NCI-H748 treated with DMSO at 0.1 percent for 48 hours (cell line): ENCODE data around the gene GABRG3.
A peak's percentile ranks its signal among the peaks of the same experiment; 100 is the strongest.

ENCODE experiments used
- DNase-seq: peaks from one replicate; lab custom pipeline; 2025; lab: John Stamatoyannopoulos, UW

GABRG3 gene

DNA sequence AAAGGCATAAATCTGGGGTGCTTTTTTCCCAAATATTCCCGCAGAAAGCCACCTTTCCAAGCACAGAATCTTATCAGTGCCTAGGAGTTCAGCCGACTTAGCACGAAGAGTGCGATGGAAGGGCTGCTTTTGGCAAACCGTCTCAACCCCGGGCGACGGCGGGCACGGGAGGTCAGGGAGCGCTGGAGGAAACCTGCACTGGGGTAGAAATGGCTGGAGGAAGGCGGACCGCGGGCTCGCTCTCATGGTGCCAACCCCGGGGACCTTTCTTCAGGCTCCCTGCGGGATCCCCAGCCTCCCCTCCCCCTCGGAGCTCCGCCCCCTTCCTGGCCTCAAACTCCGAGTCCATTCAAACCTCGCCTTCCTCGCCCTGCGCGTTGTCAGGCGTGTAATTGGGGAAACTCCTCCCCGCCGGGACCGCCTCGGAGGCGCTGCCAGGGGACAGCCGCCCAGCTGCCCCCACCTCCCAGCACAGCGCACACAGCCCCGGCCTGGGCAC lies at the start of gene GABRG3:
TSS of gene GABRG3 (plus strand) at position 470 of the 499 bp plus-strand sequence.
- peak; percentile 9 for DNase-seq

DNA sequence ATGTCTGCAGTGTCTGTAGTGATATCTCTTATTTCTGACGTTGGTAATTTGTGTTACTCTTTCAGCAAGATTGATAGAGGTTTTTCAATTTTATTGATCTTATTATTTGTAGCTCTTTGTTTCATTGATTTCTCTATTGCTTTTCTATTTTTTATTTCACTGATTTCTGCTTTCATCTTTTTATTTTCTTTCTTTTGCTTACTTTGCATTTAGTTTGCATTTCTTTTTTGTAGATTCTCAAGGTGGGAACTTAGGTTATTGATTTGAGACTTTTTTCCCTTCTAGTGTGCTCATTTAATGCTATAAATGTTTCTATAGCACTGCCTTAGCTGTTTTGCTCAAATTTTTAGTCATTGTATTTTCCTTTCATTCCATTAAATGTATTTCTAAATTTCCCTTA lies 49.5 kb upstream of the GABRG3 start:
- DNase-seq = no peak

DNA sequence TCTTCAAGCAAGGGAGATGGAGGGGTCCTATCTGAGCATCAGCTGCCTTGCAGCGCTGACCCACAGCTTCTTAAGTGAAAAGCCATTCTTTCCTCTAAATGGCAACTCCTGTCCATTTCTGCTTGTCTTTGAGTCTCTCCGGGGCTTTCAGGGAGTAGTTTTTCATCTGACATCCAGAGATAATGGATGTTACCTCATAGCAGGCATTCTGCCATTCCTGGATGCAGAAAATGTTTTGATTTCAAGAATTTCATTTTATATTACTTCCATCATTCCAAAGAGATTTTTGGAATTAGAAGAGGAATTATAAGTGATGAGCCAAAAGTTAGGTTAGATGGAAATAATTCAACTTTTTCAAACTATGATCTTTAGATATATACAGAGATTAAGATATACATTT lies 44.9 kb upstream of the GABRG3 start:
- no peak for DNase-seq

GRCh38 chr15:26928051-26928450 lies 42.9 kb upstream of the GABRG3 start:
- no peak for DNase-seq

DNA sequence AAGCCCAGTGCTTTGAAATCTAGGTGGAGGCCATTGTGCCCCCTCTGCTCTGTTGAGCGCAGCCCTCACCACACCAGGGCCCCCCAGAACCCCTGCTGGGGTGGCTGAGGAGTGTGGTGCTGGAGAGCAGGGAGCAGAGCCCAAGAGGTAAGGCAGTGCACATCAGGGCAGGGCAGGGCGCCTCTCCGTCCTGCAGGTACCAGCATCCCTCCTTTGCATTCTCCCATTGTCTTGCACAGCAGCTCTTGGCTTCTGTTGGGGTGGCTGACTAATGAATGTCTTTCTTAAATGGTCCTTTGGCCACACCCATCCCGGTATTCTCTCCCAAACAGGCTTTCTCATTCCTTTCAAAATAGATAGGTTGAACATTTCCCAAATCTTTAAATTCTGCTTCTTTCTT lies 41.4 kb upstream of the GABRG3 start:
- no peak for DNase-seq

DNA sequence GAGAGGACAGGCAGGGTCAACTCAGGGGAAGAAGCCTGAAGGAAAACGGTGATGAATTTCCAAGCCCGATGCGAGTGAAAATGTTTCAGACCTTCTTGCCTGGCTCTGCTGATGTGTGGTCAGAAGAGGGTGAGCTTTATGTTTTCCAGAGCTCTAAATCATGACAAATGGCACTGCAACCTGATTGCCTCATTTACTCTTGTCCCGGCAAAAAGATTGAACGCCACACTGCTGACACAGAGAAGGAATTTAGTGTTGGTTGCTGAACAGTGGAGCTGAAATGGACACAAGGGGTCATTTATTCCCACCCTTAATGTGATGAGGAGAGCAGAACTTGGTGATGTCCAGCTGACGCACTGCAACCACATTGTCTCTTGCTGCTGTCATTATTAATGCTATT lies 36.1 kb upstream of the GABRG3 start:
- no peak for DNase-seq

- no peak for DNase-seq
Observed at GRCh38 chr15:26935322-26935721, 35.7 kb upstream of the GABRG3 start.

GRCh38 chr15:26936502-26936901 lies 34.5 kb upstream of the GABRG3 start:
- no peak for DNase-seq

- DNase-seq = no peak
Observed at GRCh38 chr15:26937134-26937533, 33.8 kb upstream of the GABRG3 start.

DNA sequence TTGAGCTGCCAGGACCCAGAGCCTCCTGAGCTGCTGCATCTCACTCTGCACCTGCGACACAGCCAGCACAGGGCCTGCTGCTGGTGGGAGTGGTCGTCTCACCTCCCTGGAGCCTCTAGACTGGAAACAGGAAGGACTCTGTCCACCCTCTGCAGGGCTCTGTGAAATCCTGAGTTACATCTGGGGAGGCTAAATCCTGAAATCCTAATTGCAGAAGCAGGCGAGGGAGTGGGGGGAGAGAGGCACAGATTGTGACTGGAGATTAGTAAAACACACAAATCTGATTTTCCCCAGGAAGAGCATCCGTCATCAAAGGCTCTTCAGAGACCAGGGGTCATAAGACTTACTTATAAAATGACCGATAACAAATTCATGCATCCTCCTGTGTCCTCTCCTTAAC lies 31.6 kb upstream of the GABRG3 start:
- no peak for DNase-seq

GRCh38 chr15:26941489-26941888 lies 29.5 kb upstream of the GABRG3 start:
- DNase-seq = no peak

- DNase-seq = no peak
Observed at GRCh38 chr15:26943866-26944265, 27.1 kb upstream of the GABRG3 start.

GRCh38 chr15:26945046-26945445 lies 25.9 kb upstream of the GABRG3 start:
- DNase-seq = no peak

GRCh38 chr15:26950001-26950400 lies 21.0 kb upstream of the GABRG3 start:
- no peak for DNase-seq

DNA sequence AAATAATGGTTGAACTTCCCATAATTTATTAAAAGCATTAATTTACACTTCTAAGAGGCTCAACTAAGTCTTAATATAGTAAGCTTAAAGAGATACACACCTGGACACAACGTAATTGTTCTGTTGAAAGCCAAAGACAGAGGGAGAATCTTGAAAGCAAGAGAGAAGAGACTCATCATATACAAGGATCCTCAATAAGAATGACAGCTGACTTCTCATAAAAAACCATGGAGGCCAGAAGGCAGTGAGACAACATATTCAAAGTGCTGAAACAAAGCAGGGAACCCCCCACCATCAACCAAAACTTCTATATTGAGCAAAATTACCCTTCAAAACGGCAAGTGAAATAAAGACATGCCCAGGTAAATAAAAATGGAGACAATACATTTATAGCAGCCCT lies 16.6 kb upstream of the GABRG3 start:
- no peak for DNase-seq

DNA sequence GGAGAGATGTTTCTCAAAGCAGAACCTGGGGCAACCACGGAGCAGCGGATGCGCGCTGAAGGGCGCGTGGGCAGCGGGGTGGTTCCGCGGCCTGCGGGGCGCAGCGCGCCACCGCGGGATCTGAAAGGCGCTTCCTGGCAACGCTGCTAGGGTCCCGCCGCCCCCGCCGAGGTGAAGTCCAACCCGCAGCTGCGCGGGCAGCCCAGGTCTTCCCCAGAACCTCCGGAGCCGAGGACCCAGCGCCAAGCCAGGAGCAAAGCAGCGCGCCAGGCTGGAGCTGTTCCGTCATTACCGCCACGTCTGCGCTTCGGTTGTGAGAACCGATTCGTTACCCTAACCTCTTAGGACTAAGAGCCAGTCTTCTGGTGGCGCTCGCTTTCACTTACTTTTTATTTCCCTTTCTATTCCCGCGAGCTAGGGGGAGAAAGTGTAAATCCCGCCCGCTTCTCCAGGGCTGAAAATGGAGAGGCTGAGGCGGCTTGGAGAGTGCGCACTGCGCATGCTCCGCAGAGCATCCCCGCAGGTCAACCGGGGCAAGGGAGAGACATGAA lies 3.2 kb upstream of the GABRG3 start:
- no peak for DNase-seq

DNA sequence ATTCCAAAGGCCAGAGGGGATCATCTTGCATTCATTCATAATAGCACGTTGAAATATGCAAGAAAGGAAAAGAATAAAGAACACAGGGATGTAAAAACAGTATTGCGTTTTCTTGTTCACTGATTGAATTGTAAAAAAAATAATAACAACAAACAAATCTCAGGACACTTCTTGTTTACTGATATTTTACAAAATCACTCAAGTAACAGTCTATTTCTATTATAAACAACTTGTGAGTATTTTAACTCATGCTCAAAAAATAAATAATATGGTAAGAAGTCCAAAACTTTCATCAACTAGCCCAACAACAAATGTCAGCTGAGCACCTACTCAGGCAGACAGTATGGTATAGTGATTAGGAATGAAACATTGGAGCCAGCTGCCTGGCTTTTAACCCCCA lies 2.2 kb upstream of the GABRG3 start:
- DNase-seq = no peak

DNA sequence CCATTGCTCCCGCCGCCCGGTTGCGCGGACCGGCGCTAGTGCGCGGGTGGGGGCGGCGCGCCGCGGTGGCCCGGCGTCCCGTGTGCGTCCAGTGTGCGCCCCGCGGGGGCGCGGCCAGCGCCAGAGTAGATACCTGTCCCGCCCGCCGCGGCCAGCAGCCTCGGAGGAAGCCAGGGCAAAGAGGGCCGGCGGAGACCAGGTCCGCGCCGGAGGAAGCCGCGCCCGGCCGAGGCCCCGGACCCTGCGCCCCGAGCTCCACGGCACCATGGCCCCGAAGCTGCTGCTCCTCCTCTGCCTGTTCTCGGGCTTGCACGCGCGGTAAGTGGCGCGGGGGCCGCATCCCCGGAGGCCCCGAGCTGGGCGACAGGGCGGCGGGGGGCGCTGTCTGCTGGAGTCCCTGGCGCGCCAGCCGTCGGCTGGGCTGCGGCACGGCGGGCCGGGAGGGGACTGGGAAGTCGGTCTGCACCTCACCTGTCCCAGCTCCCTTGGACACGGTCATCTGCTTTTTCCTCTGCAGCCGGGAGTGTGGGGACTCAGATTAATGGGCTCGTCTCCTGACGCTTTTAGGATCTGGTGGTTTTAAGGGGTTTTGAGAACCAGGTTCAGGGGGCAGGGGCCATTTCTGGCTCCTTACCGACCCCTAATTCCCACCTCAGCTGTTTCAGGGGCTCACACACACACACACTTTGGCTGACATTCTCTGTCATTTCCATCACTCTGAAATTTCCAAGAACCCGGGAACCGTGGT lies 464 bp downstream of the GABRG3 start:
- DNase-seq = no peak

- DNase-seq = no peak
Observed at GRCh38 chr15:26972636-26973035, 1.7 kb downstream of the GABRG3 start.

DNA sequence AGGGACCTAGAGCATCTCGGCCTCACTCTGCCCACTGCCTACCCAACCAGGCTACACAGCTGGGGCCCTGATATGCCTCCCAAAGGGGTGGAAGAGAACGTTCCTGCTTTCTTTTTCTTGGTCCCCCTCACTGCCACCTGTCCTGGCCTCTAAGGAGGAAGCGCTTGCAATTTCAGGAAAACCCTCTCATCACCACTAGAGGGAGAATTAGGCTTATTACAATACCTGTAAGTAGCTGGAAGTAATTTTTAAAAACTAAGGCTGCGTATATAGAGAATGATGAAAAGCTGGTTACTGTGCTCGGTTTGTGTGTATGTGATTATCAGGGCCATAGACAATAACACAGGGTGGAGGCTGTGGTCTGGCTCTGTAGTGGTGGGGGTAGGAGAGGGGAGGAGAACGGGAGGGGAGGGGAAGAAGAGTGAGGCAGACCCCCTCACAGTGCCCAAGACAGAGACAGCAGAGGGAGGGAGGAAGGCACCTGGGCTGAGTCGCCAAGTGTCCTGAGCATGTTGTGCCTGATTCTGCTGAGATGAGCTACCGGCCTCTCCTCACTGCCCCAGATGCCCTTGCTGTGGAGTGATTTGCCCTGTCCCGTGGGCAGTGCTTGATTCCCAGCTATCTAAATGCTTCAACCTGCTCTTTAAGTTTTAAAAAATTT lies 3.3 kb downstream of the GABRG3 start:
- DNase-seq = peak; percentile 6

DNA sequence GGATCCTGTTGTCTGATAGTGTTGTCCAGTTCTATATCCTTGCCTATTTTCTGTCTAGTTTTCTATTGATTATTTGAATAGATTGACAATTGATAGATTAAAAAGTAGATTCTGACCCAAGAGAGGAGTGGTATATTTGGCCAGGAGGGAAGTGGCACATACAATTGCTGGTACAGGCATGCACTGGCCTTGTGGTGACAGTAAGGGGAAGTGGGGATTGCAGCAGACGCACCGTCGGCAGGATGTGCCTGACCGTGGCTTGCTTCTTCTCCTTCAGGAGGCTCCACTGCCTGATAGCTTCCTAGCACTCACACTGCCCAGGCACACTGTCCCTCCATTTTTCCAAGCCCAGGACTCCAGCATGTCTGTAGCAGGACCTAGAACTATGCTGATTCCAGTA lies 10.5 kb downstream of the GABRG3 start:
- no peak for DNase-seq

DNA sequence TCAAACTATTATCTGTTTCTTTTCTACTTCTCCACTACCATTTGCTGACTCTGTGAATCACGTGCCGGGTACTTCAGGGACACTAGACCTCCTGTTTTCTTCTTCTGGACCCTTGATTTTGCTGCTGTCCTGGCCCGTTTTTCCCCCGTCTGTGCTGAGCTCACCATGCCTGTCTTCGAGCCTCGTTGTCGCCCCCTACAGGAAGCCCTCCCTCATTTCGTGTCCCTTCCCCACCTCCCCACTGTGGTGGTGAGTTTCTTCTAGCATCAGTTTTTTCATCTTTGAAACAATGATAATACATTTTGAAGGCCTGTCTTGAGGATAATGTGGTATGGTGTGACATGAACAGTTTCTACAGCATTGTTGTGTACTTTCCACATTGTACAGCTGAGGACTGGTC lies 12.8 kb downstream of the GABRG3 start:
- DNase-seq = no peak

DNA sequence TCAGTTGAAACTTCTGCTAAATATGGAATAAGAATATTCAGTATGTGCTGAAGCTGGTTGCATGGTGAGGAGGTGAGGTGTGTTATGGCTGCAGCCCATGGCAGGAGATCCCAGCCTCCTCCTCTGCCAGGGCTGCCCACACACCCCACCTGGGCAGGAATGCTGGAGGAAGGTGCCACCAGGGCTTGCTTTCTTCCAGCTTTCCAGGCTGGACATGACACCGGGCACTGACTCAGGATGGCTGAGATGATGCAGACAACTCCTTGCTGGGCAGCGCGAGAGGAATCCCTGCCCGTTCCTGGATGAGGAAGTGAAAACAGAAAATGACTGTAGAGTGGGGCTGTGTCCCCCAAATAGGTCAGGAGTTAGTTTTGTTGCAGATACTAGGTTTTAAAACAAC lies 14.1 kb downstream of the GABRG3 start:
- no peak for DNase-seq
